GM21619 (cell line): ENCODE data around the gene C1orf167.
A peak's percentile ranks its signal among the peaks of the same experiment; 100 is the strongest.

Experiments used
- ATAC-seq: cut with Tn5 transposase; IDR thresholded peaks from one replicate; pipeline ENCODE4 v1.9.1; 2021; ENCODE audit not compliant: unreplicated experiment

The C1orf167 gene

GRCh38 chr1:11761988-11762406, at the start of gene C1orf167:
Gene C1orf167 (plus strand): TSS chr1:11762193. CDS start chr1:11764401, 2,208 bp downstream.
- no peak for ATAC-seq

DNA sequence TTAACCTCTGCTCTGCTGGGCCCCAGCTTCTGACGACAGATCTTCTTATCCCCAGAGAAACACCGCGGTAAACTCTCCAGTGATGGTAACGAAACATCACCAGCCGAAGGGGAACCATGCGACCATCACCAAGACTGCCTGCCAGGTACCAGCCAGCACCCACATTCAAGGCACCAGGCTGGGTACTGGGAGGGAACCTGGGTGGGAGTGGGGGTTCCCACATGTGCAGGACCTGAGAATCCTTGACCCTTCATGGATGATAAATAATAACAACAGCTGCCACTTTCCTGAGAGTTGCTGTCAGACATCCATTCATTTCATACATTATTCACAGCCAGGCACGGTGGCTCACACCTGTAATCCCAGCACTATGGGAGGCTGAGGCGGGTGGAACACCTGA, 49.7 kb upstream of the C1orf167 start:
- no peak for ATAC-seq

- no peak for ATAC-seq
Measured at GRCh38 chr1:11713095-11713494, 48.9 kb upstream of the C1orf167 start.

- ATAC-seq: no peak
Measured at GRCh38 chr1:11714831-11715575, 47.0 kb upstream of the C1orf167 start.

GRCh38 chr1:11719313-11720032, 42.5 kb upstream of the C1orf167 start:
- ATAC-seq: peak; percentile 51

- ATAC-seq: no peak
Measured at GRCh38 chr1:11720033-11720376, 42.0 kb upstream of the C1orf167 start.

- no peak for ATAC-seq
Measured at GRCh38 chr1:11720525-11720924, 41.5 kb upstream of the C1orf167 start.

DNA sequence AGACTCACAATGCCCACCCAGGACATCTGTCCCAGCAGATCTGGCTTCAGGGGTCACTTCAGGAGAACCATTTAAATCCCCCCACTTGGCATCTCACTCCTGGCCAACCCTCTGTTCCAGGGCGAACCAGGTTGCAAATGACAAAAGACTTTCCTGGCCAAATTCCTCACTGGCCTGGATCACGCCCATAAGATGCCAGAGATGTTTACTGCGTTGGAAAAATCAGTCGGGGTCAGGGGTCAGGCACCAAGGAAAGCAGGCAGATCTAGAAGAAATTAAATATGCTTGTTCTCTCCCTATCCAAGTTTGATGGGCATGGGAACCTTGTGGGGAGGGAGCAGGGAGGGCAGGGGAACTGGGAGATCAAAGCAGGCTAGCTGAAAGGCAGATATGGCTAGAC, 40.7 kb upstream of the C1orf167 start:
- ATAC-seq: no peak

DNA sequence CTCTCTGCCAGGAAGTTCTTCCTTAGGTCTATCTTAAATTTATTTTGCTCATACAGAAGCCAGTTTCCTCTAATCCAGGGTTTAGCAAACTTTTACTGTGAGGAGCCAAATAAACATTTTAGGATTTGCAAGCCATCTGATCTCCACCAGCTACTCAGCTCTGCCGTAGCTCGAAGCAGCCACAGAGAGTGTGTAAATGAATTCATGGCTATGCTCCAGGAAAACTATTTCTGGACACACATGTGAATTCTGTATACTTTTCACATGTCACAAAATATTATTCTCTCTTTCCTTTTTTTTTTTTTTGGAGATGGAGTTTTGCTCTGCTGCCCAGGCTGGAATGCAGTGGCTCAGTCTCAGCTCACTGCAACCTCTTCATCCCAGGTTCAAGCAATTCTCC, 39.5 kb upstream of the C1orf167 start:
- no peak for ATAC-seq

DNA sequence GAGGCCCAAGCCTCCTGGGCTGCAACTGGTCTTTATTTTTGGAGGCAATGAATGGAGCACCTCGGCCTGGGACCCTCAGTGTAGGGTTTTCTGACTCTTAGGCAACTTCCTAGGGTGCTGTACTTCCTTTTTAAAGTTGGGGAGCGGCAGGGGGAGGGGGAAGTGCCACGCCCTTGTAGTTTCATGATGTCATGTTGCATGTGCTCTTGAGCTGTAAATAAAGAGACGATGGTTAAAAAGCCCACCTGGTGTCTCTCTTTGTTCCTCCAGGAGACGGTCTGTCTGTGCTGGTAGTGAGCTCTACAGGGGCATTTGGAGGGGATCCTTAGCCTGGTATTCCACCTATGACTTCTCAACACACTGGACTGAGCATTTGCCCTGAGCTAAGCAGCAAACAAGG, 36.4 kb upstream of the C1orf167 start:
- ATAC-seq: no peak

DNA sequence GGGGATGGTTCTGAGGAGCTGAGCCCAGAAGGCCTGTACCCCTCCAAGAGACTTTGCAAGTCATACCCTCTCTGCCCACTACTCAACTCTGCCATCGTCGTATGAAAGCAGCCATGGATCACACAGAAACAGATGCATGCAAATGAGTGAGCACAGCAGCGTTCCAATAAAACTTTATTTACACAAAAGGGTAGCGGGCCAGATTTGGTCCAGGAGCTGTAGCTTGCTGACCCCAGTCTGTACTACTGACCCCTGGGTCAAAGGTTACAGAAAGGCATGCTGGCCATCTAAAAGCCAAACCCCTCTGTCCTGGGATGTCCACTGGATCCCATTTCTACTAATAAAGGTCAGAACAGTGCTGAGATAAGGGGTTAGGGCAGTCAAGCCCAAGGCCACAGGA, 34.9 kb upstream of the C1orf167 start:
- no peak for ATAC-seq

DNA sequence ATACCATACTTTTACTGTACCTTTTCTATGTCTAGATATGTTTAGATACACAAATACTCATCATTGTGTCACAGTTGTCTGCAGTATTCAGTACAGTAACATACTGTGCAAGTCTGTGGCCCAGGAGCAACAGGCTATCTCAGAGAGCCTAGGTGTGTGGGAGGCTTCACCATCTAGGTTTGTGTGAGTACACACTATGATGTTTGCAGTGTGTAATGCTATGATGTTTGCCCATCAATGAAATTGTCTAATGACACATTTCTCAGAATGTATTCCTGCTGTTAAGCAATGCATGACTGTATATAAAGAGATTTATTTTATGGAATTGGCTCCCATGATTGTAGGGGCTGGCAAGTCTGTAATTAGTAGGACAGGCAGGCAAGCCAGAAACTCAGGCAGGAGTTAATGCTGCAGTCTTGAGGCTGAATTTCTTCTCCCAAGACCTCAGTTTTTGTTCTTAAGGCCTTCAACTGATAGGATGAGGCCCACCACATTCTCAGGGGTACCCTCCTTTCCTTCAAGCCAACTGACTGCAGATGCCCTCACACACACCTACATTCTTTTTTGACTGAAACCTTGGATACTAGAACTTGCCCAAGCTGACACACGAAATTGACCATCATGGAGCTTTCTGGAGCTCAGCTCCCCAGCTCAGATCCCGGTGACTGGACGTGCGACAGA, 33.7 kb upstream of the C1orf167 start:
- ATAC-seq: no peak

- ATAC-seq: no peak
Measured at GRCh38 chr1:11729155-11729497, 32.9 kb upstream of the C1orf167 start.

GRCh38 chr1:11729498-11730428, 32.2 kb upstream of the C1orf167 start:
- ATAC-seq: no peak

DNA sequence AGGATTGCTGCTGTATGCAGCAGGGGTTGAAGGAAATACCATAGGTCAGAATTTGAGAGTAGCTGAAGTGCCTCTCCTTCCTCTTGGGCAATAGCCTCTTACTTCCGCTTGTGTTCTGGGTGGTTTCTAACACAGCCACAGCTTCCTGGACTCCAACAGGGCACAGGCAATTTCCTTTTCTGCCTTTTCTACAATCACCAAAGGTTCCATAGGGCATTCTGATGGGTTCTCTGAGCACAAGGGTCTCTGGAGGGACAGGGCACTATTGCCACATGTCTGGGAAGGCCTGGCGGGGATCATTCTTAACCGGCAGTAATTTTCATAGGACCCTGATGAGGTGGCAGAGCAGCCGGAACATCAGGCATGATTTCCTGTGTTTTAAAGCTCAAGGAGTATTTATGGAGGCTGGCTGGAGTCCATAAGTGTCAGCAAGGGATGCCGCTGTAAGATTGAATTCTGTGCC, 31.5 kb upstream of the C1orf167 start:
- no peak for ATAC-seq

DNA sequence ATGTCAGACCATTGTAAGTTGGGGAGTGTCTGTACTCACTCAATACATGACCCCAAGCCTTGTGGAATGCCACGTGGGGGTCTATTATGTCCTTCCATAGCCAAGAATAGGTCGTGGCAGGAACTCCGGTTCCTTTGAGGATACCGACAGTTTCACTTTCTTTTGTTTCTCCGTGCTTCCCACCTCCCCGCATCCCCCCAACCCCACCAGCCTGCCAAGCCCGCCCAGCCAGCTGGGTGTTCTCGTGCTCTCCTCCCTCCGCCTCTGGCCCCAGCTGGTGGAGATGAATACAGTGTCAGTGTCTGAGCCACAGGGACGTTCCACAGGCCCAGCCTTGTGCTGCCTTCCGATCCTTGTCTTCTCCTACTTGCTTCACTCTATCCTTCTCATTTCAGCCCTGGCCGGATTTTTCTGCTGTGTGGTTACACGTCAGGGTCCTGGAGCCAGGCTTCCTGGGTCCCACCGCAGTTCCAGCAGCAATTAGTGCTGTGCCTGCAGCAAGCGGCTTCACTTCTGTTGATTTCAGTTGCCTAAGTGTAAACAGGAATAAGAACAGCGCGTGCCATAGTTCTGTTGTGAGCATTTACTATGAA, 30.2 kb upstream of the C1orf167 start:
- ATAC-seq: no peak

DNA sequence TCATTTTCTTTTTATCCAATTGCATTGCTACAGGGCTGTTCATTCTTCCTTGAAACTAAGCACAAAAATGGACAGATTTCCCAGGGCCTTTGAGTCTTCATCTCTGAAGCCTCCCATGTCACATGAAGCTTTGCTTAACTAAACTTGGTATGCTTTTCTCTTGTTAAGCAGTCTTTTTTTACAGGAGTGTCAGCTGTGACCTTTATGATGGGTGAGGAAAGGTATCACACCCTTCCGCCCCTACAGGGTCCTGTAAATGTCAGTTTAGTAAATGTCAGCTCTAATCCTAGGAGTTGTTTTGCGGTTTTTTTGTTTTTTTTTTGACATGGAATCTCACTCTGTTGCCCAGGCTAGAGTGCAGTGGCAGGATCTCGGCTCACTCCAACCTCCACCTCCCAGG, 28.7 kb upstream of the C1orf167 start:
- no peak for ATAC-seq

GRCh38 chr1:11735531-11735853, 26.5 kb upstream of the C1orf167 start:
- no peak for ATAC-seq

- ATAC-seq: peak; percentile 58
Measured at GRCh38 chr1:11735854-11736745, 25.9 kb upstream of the C1orf167 start, which contains the start of gene AGTRAP. Gene AGTRAP (plus strand): TSS chr1:11736136. CDS start chr1:11736209, 73 bp downstream.
